ENCODE data around the gene APCDD1. TPM values are rescaled to one million over a fixed set of nuclear protein-coding genes. Genes with fewer than 3 reads are reported as not detected.

APCDD1 gene
- total and polyA plus RNA-seq, 2 of the 13 experiments (the other 11 are each of a cell fraction or from before 2014, with no cell fraction given) = 2.1 to 8.6 TPM

GRCh38 chr18:10511236-10511635 lies 56.8 kb downstream of the APCDD1 start (continued):
- TF ChIP-seq, protein P1, sequence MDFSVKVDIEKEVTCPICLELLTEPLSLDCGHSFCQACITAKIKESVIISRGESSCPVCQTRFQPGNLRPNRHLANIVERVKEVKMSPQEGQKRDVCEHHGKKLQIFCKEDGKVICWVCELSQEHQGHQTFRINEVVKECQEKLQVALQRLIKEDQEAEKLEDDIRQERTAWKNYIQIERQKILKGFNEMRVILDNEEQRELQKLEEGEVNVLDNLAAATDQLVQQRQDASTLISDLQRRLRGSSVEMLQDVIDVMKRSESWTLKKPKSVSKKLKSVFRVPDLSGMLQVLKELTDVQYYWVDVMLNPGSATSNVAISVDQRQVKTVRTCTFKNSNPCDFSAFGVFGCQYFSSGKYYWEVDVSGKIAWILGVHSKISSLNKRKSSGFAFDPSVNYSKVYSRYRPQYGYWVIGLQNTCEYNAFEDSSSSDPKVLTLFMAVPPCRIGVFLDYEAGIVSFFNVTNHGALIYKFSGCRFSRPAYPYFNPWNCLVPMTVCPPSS (IDR thresholded peaks at IDR 0.05) = no peak
- TF ChIP-seq ZMYM4 (CRISPR knock-in tag; IDR thresholded peaks at IDR 0.05) = no peak
- TF ChIP-seq SIX4 (CRISPR knock-in tag; IDR thresholded peaks at IDR 0.05) = no peak
- TF ChIP-seq RARA (CRISPR knock-in tag; IDR thresholded peaks at IDR 0.05) = no peak
- TF ChIP-seq ZNF382 (CRISPR knock-in tag; IDR thresholded peaks at IDR 0.05; ENCODE audit: borderline replicate concordance) = no peak
- TF ChIP-seq, protein P2, sequence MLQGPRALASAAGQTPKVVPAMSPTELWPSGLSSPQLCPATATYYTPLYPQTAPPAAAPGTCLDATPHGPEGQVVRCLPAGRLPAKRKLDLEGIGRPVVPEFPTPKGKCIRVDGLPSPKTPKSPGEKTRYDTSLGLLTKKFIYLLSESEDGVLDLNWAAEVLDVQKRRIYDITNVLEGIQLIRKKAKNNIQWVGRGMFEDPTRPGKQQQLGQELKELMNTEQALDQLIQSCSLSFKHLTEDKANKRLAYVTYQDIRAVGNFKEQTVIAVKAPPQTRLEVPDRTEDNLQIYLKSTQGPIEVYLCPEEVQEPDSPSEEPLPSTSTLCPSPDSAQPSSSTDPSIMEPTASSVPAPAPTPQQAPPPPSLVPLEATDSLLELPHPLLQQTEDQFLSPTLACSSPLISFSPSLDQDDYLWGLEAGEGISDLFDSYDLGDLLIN (CRISPR knock-in tag; IDR thresholded peaks at IDR 0.05; ENCODE audit: borderline replicate concordance) = no peak
- TF ChIP-seq MTA1 (CRISPR knock-in tag; IDR thresholded peaks at IDR 0.05; ENCODE audit: borderline replicate concordance) = no peak
- no peak for TF ChIP-seq MTF1 (CRISPR knock-in tag; IDR thresholded peaks at IDR 0.05)

GRCh38 chr18:10514082-10514481 lies 59.6 kb downstream of the APCDD1 start:
- POLR2A ChIA-PET = no interaction called here
- CTCF ChIA-PET (ENCODE audit: low intra/inter-chr PET ratio, low total read pairs) = no interaction called here
- TF ChIP-seq ZBTB43 (CRISPR knock-in tag; conservative IDR thresholded peaks at IDR 0.05) (no peak), ZMYM4 (CRISPR knock-in tag; IDR thresholded peaks at IDR 0.05) (no peak), NFAT5 (CRISPR knock-in tag; IDR thresholded peaks at IDR 0.05) (no peak), PRPF4 (IDR thresholded peaks at IDR 0.05; ENCODE audit: low read depth, low read length, poor library complexity, severe bottlenecking) (no peak), ZBTB7B (CRISPR knock-in tag; IDR thresholded peaks at IDR 0.05) (no peak), ATF7-NPFF (CRISPR knock-in tag; IDR thresholded peaks at IDR 0.05; ENCODE audit: low read depth) (no peak)

More at GRCh38 chr18:10514082-10514481, 59.6 kb downstream of the APCDD1 start:
- Histone ChIP-seq H3K36me3 (replicated peaks in 1 of 2; ENCODE audit: control insufficient read depth in 1 of 2, insufficient read depth in 2 of 2, low read length in 2 of 2) (no peaks in the 10 kb centered on the region), H3K27me3 (ENCODE audit: control insufficient read depth in 1 of 2, insufficient read depth in 2 of 2, low read length in 2 of 2) (peaks cover 2 to 15% of the 10 kb centered on the region in 2 experiments; a peak in 3 of 5 replicates), H3K9ac (ENCODE audit: insufficient read depth, low read depth, low read length) (no peak overlapping the region), H3K27ac (ENCODE audit: extremely low read length, insufficient read depth, low read length) (no peak overlapping the region), H3K4me1 (ENCODE audit: insufficient read depth, low read length) (peaks cover 7% of the 10 kb centered on the region; the same call in 1 of the 2 replicates), H3K79me2 (ENCODE audit: insufficient read depth, low read length) (no peaks in the 10 kb centered on the region), H3K9me3 (ENCODE audit: low read length) (no peaks in the 10 kb centered on the region), H3K4me3 (replicated peaks in 1 of 3; ENCODE audit: insufficient read depth in 1 of 3, low read depth in 2 of 3, low read length in 3 of 3) (no peak overlapping the region), H3K4me2 (ENCODE audit: low read depth, low read length) (no peak overlapping the region), H2AFZ (ENCODE audit: low read length) (no peak overlapping the region), H4K20me1 (ENCODE audit: insufficient read depth, low read length) (no peaks in the 10 kb centered on the region)
- DNase-seq (ENCODE audit: low spot score) = no peak
- no TSS peak for BruUV-seq (replicated peaks)
- in situ Hi-C loops (cut with HindIII; ENCODE audit: extremely low pct_ligation_motif_present, low pct_unique_long_range_greater_than_20kb) = no loop called here
- no peak for ATAC-seq
- intact Hi-C loops (cut with micrococcal nuclease; ENCODE audit: unreplicated experiment) = no loop called here
- FAIRE-seq = no peak
- WGBS (ENCODE audit: low lambda C conversion rate) = 0% methylated on average over 3 of the region's 3 CpGs

Measured in HepG2 (cell line).